MM.1S (cell line): Measurements from ENCODE around the gene ARF3.
A peak's percentile ranks its signal among the peaks of the same experiment; 100 is the strongest.

Experiments
- DNase-seq: peaks from one replicate; pipeline ENCODE4 v3.0.0-alpha.2; 2015
- H2AFZ ChIP-seq: fragments of 300-600 bp; sonication (generic); 2 replicates; pipeline ENCODE4 v1.6.0; 2016; ENCODE audit warnings: antibody characterized with exemption, low read length
- H3F3A ChIP-seq: fragments of 300-600 bp; sonication (generic); 2 replicates; pipeline ENCODE4 v1.6.1; 2016; ENCODE audit warnings: mild to moderate bottlenecking, antibody characterized with exemption, low read length, moderate library complexity, mixed read lengths; ENCODE audit not compliant: insufficient read depth
- H3K27ac ChIP-seq: fragments of 300-600 bp; sonication (generic); 2 replicates; pipeline ENCODE4 v1.5.1; 2016; ENCODE audit warnings: mild to moderate bottlenecking, low read length
- H3K27me3 ChIP-seq: fragments of 300-600 bp; sonication (generic); replicated peaks from 2 replicates; pipeline ENCODE4 v1.6.0; 2016; ENCODE audit warnings: low read length; ENCODE audit not compliant: insufficient read depth
- H3K36me3 ChIP-seq: fragments of 300-600 bp; sonication (generic); replicated peaks from 2 replicates; pipeline ENCODE4 v1.6.1; 2016; ENCODE audit warnings: mild to moderate bottlenecking, low read length, mixed read lengths; ENCODE audit not compliant: insufficient read depth
- H3K4me1 ChIP-seq: fragments of 300-600 bp; sonication (generic); 2 replicates; pipeline ENCODE4 v1.6.1; 2016; ENCODE audit warnings: low read length, mixed read lengths
- H3K4me2 ChIP-seq: fragments of 300-600 bp; sonication (generic); 2 replicates; pipeline ENCODE4 v1.6.0; 2016; ENCODE audit warnings: low read depth, low read length
- H3K4me3 ChIP-seq: fragments of 300-600 bp; sonication (generic); 2 replicates; pipeline ENCODE4 v1.5.1; 2016; ENCODE audit warnings: low read length, mixed read lengths
- H3K79me2 ChIP-seq: fragments of 300-600 bp; sonication (generic); 2 replicates; pipeline ENCODE4 v1.6.1; 2016; ENCODE audit warnings: mixed run types, low read length, mixed read lengths
- H3K9ac ChIP-seq: fragments of 300-600 bp; sonication (generic); 2 replicates; pipeline ENCODE4 v1.6.1; 2016; ENCODE audit warnings: low read length, mixed read lengths
- H3K9me2 ChIP-seq: fragments of 300-600 bp; sonication (generic); replicated peaks from 2 replicates; pipeline ENCODE4 v1.6.1; 2016; ENCODE audit warnings: mild to moderate bottlenecking, low read length, mixed read lengths; ENCODE audit not compliant: insufficient read depth
- H3K9me3 ChIP-seq: fragments of 300-600 bp; sonication (generic); replicated peaks from 2 replicates; pipeline ENCODE4 v1.6.1; 2016; ENCODE audit warnings: mild to moderate bottlenecking, low read length, mixed read lengths; ENCODE audit not compliant: insufficient read depth
- H4K20me1 ChIP-seq: fragments of 300-600 bp; sonication (generic); 2 replicates; pipeline ENCODE4 v1.6.1; 2016; ENCODE audit warnings: mild to moderate bottlenecking, low read length, moderate library complexity, mixed read lengths; ENCODE audit not compliant: insufficient read depth
- CTCF ChIP-seq: fragments of 300-600 bp; sonication (generic); IDR thresholded peaks from 2 replicates; pipeline ENCODE4 v1.5.1; 2016; ENCODE audit warnings: antibody characterized with exemption, low read length, mixed read lengths
- EZH2 ChIP-seq: fragments of 300-600 bp; sonication (generic); optimal IDR thresholded peaks from 2 replicates; pipeline ENCODE3; 2017; ENCODE audit warnings: low read depth, mild to moderate bottlenecking, antibody characterized with exemption, low read length, mixed read lengths
- EZH2phosphoT487 ChIP-seq: fragments of 300-600 bp; sonication (generic); IDR thresholded peaks from 2 replicates; pipeline ENCODE4 v1.6.1; 2018; ENCODE audit warnings: antibody characterized with exemption, low read length

The ARF3 gene

GRCh38 chr12:48973531-48973930 is 16.2 kb upstream of the ARF3 start:
- Histone ChIP-seq H3K9ac (no peak overlapping the region), H3K27ac (no peak overlapping the region), H3K4me3 (no peak overlapping the region), H3K36me3 (no peaks in the 10 kb centered on the region), H3F3A (no peaks in the 10 kb centered on the region), H3K4me2 (no peak overlapping the region), H3K9me2 (no peaks in the 10 kb centered on the region), H3K4me1 (peaks cover 16% of the 10 kb centered on the region), H2AFZ (no peak overlapping the region), H3K79me2 (no peaks in the 10 kb centered on the region), H3K27me3 (peaks cover 81% of the 10 kb centered on the region), H4K20me1 (no peaks in the 10 kb centered on the region), H3K9me3 (no peaks in the 10 kb centered on the region)
- DNase-seq = no peak
- TF ChIP-seq EZH2 = no peak
- no peak for TF ChIP-seq EZH2phosphoT487
- no peak for TF ChIP-seq CTCF

- Histone ChIP-seq H3K79me2 (no peaks in the 10 kb centered on the region), H2AFZ (no peak overlapping the region), H3K9me2 (no peaks in the 10 kb centered on the region), H3K9me3 (no peaks in the 10 kb centered on the region), H3K27ac (no peak overlapping the region), H3K4me1 (peaks cover 12% of the 10 kb centered on the region), H3K9ac (no peak overlapping the region), H3K4me2 (no peak overlapping the region), H3K36me3 (no peaks in the 10 kb centered on the region), H4K20me1 (no peaks in the 10 kb centered on the region), H3K27me3 (peaks cover 76% of the 10 kb centered on the region), H3K4me3 (no peak overlapping the region), H3F3A (no peaks in the 10 kb centered on the region)
- DNase-seq = no peak
- TF ChIP-seq EZH2phosphoT487 (no peak), EZH2 (no peak), CTCF (no peak)
Measured at GRCh38 chr12:48972952-48973483, 15.7 kb upstream of the ARF3 start.

- H2AFZ ChIP-seq = no peak overlapping the region
- no peaks in the 10 kb centered on the region for H3F3A ChIP-seq
- H3K4me3 ChIP-seq = no peak overlapping the region
- peaks cover 6% of the 10 kb centered on the region for H3K4me1 ChIP-seq
- H3K27me3 ChIP-seq = peaks cover 70% of the 10 kb centered on the region
- no peaks in the 10 kb centered on the region for H3K9me3 ChIP-seq
- H3K36me3 ChIP-seq = no peaks in the 10 kb centered on the region
- H3K79me2 ChIP-seq = no peaks in the 10 kb centered on the region
- H3K27ac ChIP-seq = no peak overlapping the region
- DNase-seq = no peak
- H3K4me2 ChIP-seq = peak overlapping the region; percentile 82; the same call in 1 of the 2 replicates
- H4K20me1 ChIP-seq = no peaks in the 10 kb centered on the region
- TF ChIP-seq CTCF (no peak), EZH2phosphoT487 (no peak), EZH2 (no peak)
- no peak overlapping the region for H3K9ac ChIP-seq
- no peaks in the 10 kb centered on the region for H3K9me2 ChIP-seq
Measured at GRCh38 chr12:48972213-48972951, 15.1 kb upstream of the ARF3 start.
